ENCODE data around the gene HES1.

HES1 gene

DNA sequence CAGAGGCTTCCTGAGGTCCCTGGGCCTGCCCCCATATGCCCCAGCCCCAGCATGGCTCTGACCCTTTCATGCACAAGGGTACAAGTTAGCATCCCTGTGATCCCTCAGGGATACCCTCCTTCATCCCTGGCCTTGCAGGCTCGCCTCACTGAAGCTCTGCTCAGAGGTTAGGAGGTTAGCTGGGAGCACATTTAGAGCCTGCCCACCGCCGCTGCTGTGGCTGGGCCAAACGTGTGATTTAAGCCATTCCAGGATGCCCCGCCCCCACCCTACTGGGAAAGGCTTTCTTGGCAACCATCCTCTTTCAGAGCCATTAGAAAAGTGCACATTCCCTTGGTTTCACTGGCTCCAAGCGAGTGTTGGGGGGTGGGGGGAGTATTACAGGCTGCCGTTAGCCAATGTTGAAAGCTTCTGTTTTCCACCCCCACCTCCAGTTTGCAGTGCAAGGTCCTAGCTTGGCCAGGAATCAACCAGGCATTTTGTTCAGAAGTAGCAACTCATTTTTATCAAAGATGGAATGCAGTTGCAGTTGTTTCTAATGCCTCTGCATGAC, 6.3 kb upstream of the HES1 start:
- DNase-seq (no peak), ATAC-seq (ENCODE audit: insufficient read depth, low read depth) (no peak)
- no peak overlapping the region for H3K4me3 ChIP-seq (ENCODE audit: low read depth in 1 of 2, low read length in 2 of 2)
- H4K20me1 ChIP-seq (ENCODE audit: insufficient read depth, low read length) = peaks cover 22% of the 10 kb centered on the region
- no peaks in the 10 kb centered on the region for H3K79me2 ChIP-seq (ENCODE audit: insufficient read depth, low read length)
- no peak overlapping the region for H3K4me2 ChIP-seq (ENCODE audit: insufficient read depth, low read length)
- no peak overlapping the region for H3K27ac ChIP-seq (ENCODE audit: low read length)
- H3K27me3 ChIP-seq (ENCODE audit: insufficient read depth, low read length, poor library complexity) = peaks cover 82% of the 10 kb centered on the region
- no peaks in the 10 kb centered on the region for H3K9me3 ChIP-seq (ENCODE audit: insufficient read depth, low read length, severe bottlenecking)
- peaks cover 22% of the 10 kb centered on the region for H3K4me1 ChIP-seq (ENCODE audit: insufficient read depth, low read length)
- H2AFZ ChIP-seq (ENCODE audit: low read depth, low read length) = no peak overlapping the region
- TF ChIP-seq CTCF (IDR thresholded peaks at IDR 0.05; ENCODE audit: borderline replicate concordance, extremely low read depth, low read length, poor library complexity, severe bottlenecking) (no peak), EZH2 (IDR thresholded peaks at IDR 0.05; ENCODE audit: borderline replicate concordance, low read depth, low read length, severe bottlenecking) (no peak)
- H3K36me3 ChIP-seq (ENCODE audit: insufficient read depth, low read length) = no peaks in the 10 kb centered on the region
- H3K9ac ChIP-seq (ENCODE audit: low read depth, low read length) = no peak overlapping the region

GRCh38 chr3:194130188-194130587, 5.8 kb upstream of the HES1 start:
- DNase-seq (no peak), ATAC-seq (ENCODE audit: insufficient read depth, low read depth) (no peak)
- peaks cover 22% of the 10 kb centered on the region for H4K20me1 ChIP-seq (ENCODE audit: insufficient read depth, low read length)
- H3K4me3 ChIP-seq (ENCODE audit: low read depth in 1 of 2, low read length in 2 of 2) = no peak overlapping the region
- peaks cover 27% of the 10 kb centered on the region for H3K4me1 ChIP-seq (ENCODE audit: insufficient read depth, low read length)
- H3K9ac ChIP-seq (ENCODE audit: low read depth, low read length) = no peak overlapping the region
- no peaks in the 10 kb centered on the region for H3K36me3 ChIP-seq (ENCODE audit: insufficient read depth, low read length)
- no peak overlapping the region for H3K4me2 ChIP-seq (ENCODE audit: insufficient read depth, low read length)
- H3K79me2 ChIP-seq (ENCODE audit: insufficient read depth, low read length) = no peaks in the 10 kb centered on the region
- TF ChIP-seq CTCF (IDR thresholded peaks at IDR 0.05; ENCODE audit: borderline replicate concordance, extremely low read depth, low read length, poor library complexity, severe bottlenecking) (no peak), EZH2 (IDR thresholded peaks at IDR 0.05; ENCODE audit: borderline replicate concordance, low read depth, low read length, severe bottlenecking) (no peak)
- H3K27me3 ChIP-seq (ENCODE audit: insufficient read depth, low read length, poor library complexity) = peaks cover 82% of the 10 kb centered on the region
- no peak overlapping the region for H2AFZ ChIP-seq (ENCODE audit: low read depth, low read length)
- no peaks in the 10 kb centered on the region for H3K9me3 ChIP-seq (ENCODE audit: insufficient read depth, low read length, severe bottlenecking)
- H3K27ac ChIP-seq (ENCODE audit: low read length) = no peak overlapping the region

DNA sequence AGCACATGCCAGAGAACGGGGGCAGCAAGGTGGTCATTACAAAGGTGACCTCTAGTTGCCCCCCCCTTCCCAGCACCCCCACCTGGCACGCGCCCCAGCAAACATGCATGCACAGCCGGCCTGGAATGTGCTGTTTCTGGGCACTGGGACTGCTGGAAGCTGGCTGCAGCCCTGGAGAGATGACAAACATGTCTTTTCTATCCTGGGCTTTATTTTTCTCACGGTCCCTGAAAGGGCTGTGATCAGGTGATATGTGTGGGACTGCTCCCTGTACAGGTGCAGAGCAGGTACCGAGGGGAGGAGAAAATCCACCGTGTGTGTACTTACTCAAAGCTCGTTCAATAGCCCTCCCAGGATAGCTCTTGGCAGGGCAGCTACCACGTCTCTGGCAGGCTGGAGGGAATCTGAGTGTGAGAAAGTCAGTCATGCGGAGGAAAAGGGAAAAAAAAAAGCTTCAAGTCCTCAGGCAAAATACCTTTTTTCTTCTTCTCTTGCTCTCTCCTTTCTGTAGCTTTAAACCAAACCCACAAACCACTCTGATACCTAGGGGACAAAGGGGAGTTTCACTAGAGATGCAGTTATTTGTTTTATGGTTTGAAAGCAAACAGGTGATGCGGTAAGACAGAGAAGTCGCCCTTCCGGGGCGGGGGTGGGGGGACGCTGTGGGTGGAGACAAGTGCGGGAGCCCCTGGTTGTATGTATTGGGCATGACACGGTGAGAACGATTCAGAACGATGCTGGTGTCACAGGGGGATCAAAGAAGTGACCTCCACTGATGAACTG, 5.0 kb upstream of the HES1 start:
- peaks cover 35% of the 10 kb centered on the region for H3K4me1 ChIP-seq (ENCODE audit: insufficient read depth, low read length)
- H3K4me2 ChIP-seq (ENCODE audit: insufficient read depth, low read length) = no peak overlapping the region
- no peaks in the 10 kb centered on the region for H3K9me3 ChIP-seq (ENCODE audit: insufficient read depth, low read length, severe bottlenecking)
- no peak overlapping the region for H3K4me3 ChIP-seq (ENCODE audit: low read depth in 1 of 2, low read length in 2 of 2)
- no peaks in the 10 kb centered on the region for H3K36me3 ChIP-seq (ENCODE audit: insufficient read depth, low read length)
- TF ChIP-seq EZH2 (IDR thresholded peaks at IDR 0.05; ENCODE audit: borderline replicate concordance, low read depth, low read length, severe bottlenecking) = peak; percentile 87
- TF ChIP-seq CTCF (IDR thresholded peaks at IDR 0.05; ENCODE audit: borderline replicate concordance, extremely low read depth, low read length, poor library complexity, severe bottlenecking) = no peak
- ATAC-seq (ENCODE audit: insufficient read depth, low read depth) (no peak), DNase-seq (peak; percentile 40)
- no peak overlapping the region for H2AFZ ChIP-seq (ENCODE audit: low read depth, low read length)
- H3K9ac ChIP-seq (ENCODE audit: low read depth, low read length) = no peak overlapping the region
- peaks cover under 1% of the 10 kb centered on the region; the same call in 1 of the 2 replicates for H3K79me2 ChIP-seq (ENCODE audit: insufficient read depth, low read length)
- peaks cover 22% of the 10 kb centered on the region for H4K20me1 ChIP-seq (ENCODE audit: insufficient read depth, low read length)
- no peak overlapping the region for H3K27ac ChIP-seq (ENCODE audit: low read length)
- peaks cover 78% of the 10 kb centered on the region for H3K27me3 ChIP-seq (ENCODE audit: insufficient read depth, low read length, poor library complexity)
